OCI-LY3 (cell line): ENCODE results near the gene IGFBP1.

Experiments used
- EZH2phosphoT487 ChIP-seq: fragments of 200-600 bp; shearing (Covaris generic); IDR thresholded peaks from 2 replicates; pipeline ENCODE4 v1.6.1; 2018; ENCODE audit warnings: antibody characterized with exemption, mixed run types, low read depth
- TF ChIP-seq, protein P1 (sequence below): fragments of 200-600, 300-600 bp; sonication (generic); IDR thresholded peaks from 2 replicates; pipeline ENCODE4 v1.5.1; 2014; ENCODE audit warnings: antibody characterized with exemption, low read length, low read depth

DNA sequence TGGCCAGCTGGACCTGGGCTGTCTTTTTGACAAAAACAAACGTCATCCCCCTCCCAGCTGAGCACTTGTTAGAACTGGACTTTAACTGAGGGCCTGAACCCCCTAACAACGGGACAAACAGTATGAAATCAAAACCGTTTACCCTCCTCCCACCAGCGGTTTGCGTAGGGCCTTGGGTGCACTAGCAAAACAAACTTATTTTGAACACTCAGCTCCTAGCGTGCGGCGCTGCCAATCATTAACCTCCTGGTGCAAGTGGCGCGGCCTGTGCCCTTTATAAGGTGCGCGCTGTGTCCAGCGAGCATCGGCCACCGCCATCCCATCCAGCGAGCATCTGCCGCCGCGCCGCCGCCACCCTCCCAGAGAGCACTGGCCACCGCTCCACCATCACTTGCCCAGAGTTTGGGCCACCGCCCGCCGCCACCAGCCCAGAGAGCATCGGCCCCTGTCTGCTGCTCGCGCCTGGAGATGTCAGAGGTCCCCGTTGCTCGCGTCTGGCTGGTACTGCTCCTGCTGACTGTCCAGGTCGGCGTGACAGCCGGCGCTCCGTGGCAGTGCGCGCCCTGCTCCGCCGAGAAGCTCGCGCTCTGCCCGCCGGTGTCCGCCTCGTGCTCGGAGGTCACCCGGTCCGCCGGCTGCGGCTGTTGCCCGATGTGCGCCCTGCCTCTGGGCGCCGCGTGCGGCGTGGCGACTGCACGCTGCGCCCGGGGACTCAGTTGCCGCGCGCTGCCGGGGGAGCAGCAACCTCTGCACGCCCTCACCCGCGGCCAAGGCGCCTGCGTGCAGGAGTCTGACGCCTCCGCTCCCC is at the start of gene IGFBP1:
- TF ChIP-seq, protein P1, sequence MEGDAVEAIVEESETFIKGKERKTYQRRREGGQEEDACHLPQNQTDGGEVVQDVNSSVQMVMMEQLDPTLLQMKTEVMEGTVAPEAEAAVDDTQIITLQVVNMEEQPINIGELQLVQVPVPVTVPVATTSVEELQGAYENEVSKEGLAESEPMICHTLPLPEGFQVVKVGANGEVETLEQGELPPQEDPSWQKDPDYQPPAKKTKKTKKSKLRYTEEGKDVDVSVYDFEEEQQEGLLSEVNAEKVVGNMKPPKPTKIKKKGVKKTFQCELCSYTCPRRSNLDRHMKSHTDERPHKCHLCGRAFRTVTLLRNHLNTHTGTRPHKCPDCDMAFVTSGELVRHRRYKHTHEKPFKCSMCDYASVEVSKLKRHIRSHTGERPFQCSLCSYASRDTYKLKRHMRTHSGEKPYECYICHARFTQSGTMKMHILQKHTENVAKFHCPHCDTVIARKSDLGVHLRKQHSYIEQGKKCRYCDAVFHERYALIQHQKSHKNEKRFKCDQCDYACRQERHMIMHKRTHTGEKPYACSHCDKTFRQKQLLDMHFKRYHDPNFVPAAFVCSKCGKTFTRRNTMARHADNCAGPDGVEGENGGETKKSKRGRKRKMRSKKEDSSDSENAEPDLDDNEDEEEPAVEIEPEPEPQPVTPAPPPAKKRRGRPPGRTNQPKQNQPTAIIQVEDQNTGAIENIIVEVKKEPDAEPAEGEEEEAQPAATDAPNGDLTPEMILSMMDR = no peak
- no peak for TF ChIP-seq EZH2phosphoT487
